Measurements from ENCODE around the gene TFCP2. TPM values are rescaled to one million over a fixed set of nuclear protein-coding genes. Genes with fewer than 3 reads are reported as not detected.
A peak's percentile ranks its signal among the peaks of the same experiment; 100 is the strongest.

Gene TFCP2
- total and polyA plus RNA-seq, 2 of the 13 experiments (the other 11 are each of a cell fraction or from before 2014, with no cell fraction given) = 7.6 to 10.0 TPM

DNA sequence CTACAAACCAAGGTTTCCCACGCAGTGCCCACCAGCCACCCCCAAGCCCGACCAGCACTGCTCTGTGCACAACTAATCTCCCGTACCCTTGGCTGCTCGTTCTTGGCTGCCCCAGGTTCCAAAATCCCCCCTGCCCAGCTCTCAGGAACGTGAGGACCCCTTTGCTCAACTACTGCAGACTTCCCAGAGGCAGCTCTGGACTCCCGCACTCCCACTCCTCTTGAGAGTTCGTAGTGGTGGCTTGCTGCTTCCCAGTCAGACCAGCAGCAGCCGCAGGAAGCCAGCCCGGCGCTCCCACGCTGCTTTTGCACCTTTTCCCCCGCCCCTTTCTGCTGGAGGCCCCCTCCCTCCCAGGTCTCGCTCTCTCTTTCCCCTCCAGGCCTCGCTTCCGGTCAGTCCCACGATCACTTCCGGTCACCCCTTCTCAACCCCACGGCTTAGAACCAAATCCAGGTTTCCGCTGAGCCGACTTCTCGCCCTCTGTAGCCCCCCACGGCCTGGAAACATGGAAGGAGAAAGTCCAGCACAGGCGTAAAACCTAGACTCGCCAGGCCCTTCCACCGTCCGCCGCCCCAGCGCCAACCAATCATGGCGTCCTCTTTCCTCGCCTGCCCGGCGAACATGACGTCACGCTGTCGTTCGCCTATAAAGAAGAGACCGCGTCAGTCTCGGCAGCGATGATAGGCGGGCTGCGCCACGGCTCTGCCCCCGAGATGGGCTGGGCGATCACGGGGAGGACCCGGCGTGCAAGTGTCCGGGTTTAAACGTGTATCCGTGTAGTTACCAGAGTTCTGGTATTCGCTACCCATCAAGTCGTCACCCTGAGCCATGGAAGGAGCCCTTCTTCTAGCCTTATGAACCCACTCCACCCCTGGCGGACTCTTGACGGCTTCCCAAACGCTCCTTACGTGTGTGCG lies at the start of gene TFCP2 (continued):
- no peak for TF ChIP-seq NPAS2 (CRISPR knock-in tag; IDR thresholded peaks at IDR 0.05; ENCODE audit: borderline replicate concordance)
- TF ChIP-seq KLF15 (CRISPR knock-in tag; IDR thresholded peaks at IDR 0.05; ENCODE audit: borderline replicate concordance) = no peak
- TF ChIP-seq ZNF382 (CRISPR knock-in tag; IDR thresholded peaks at IDR 0.05; ENCODE audit: borderline replicate concordance) = no peak
- TF ChIP-seq HNF4A (CRISPR knock-in tag; IDR thresholded peaks at IDR 0.05) = no peak; the same call in 1 of the 2 replicates
- TF ChIP-seq ATRX (CRISPR knock-in tag; IDR thresholded peaks at IDR 0.05; ENCODE audit: borderline replicate concordance) = no peak
- TF ChIP-seq MYC (CRISPR knock-in tag; IDR thresholded peaks at IDR 0.05; ENCODE audit: borderline replicate concordance) = peak; percentile 60
- TF ChIP-seq, protein P1, sequence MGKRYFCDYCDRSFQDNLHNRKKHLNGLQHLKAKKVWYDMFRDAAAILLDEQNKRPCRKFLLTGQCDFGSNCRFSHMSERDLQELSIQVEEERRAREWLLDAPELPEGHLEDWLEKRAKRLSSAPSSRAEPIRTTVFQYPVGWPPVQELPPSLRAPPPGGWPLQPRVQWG (CRISPR knock-in tag; IDR thresholded peaks at IDR 0.05; ENCODE audit: borderline replicate concordance, low read depth) = no peak
- TF ChIP-seq ZBTB1 (CRISPR knock-in tag; IDR thresholded peaks at IDR 0.05; ENCODE audit: borderline replicate concordance) = no peak
- peak; percentile 57; the same call in 1 of the 2 replicates for TF ChIP-seq ETV5 (CRISPR knock-in tag; IDR thresholded peaks at IDR 0.05; ENCODE audit: borderline replicate concordance)
- no peak for TF ChIP-seq ZNF17 (CRISPR knock-in tag; IDR thresholded peaks at IDR 0.05)
- peak; percentile 66; the same call in 1 of the 2 replicates for TF ChIP-seq ZNF547 (CRISPR knock-in tag; IDR thresholded peaks at IDR 0.05)
- TF ChIP-seq NR2F1 (CRISPR knock-in tag; IDR thresholded peaks at IDR 0.05) = no peak
- no peak for TF ChIP-seq HMG20A (CRISPR knock-in tag; IDR thresholded peaks at IDR 0.05; ENCODE audit: borderline replicate concordance)
- TF ChIP-seq ZBTB40 (IDR thresholded peaks at IDR 0.05) = peak; percentile 97
- TF ChIP-seq ZBTB40 (CRISPR knock-in tag; IDR thresholded peaks at IDR 0.05) = no peak; the same call in 1 of the 2 replicates
- TF ChIP-seq NFKB2 (CRISPR knock-in tag; IDR thresholded peaks at IDR 0.05; ENCODE audit: borderline replicate concordance) = 0 out of 2 replicates have a peak, but pooled peaks have one; percentile 56
- no peak; the same call in 1 of the 2 replicates for TF ChIP-seq SAFB2 (CRISPR knock-in tag; IDR thresholded peaks at IDR 0.05; ENCODE audit: borderline replicate concordance, low read depth)
- no peak for TF ChIP-seq ZNF674 (CRISPR knock-in tag; IDR thresholded peaks at IDR 0.05; ENCODE audit: low read depth)
- no peak for TF ChIP-seq ZNF883 (CRISPR knock-in tag; IDR thresholded peaks at IDR 0.05; ENCODE audit: not compliant biosample characterization)

All from HepG2 (cell line).